GM19395 (cell line): Measurements from ENCODE around the gene DISC1.

Experiments
- ATAC-seq: cut with Tn5 transposase; IDR thresholded peaks from one replicate; pipeline ENCODE4 v1.9.1; 2021; ENCODE audit warnings: mild to moderate bottlenecking, moderate library complexity; ENCODE audit not compliant: unreplicated experiment

DISC1 gene

GRCh38 chr1:232018231-232019025, 391.8 kb downstream of the DISC1 start:
- ATAC-seq, result no peak

GRCh38 chr1:232019026-232019340, 392.4 kb downstream of the DISC1 start:
- ATAC-seq, result no peak

- ATAC-seq, result no peak
Observed at GRCh38 chr1:232020352-232020751, 393.8 kb downstream of the DISC1 start.

- no peak for ATAC-seq
Observed at GRCh38 chr1:232029315-232029714, 402.7 kb downstream of the DISC1 start.

- no peak for ATAC-seq
Observed at GRCh38 chr1:232031156-232031555, 404.6 kb downstream of the DISC1 start.

- no peak for ATAC-seq
Observed at GRCh38 chr1:232033285-232033684, 406.7 kb downstream of the DISC1 start.

GRCh38 chr1:232034556-232034955, 408.0 kb downstream of the DISC1 start:
- ATAC-seq, result no peak

GRCh38 chr1:232036181-232036933, 409.8 kb downstream of the DISC1 start:
- no peak for ATAC-seq

GRCh38 chr1:232037774-232038388, 411.3 kb downstream of the DISC1 start:
- no peak for ATAC-seq

- no peak for ATAC-seq
Observed at GRCh38 chr1:232038706-232039677, 412.4 kb downstream of the DISC1 start.

- ATAC-seq, result no peak
Observed at GRCh38 chr1:232040260-232040659, 413.7 kb downstream of the DISC1 start.

- ATAC-seq, result no peak
Observed at GRCh38 chr1:232044728-232045127, 418.1 kb downstream of the DISC1 start.

- no peak for ATAC-seq
Observed at GRCh38 chr1:232045139-232045994, 418.8 kb downstream of the DISC1 start.

- no peak for ATAC-seq
Observed at GRCh38 chr1:232046451-232047306, 420.1 kb downstream of the DISC1 start.

- ATAC-seq, result no peak
Observed at GRCh38 chr1:232047473-232047872, 420.9 kb downstream of the DISC1 start.

- no peak for ATAC-seq
Observed at GRCh38 chr1:232048481-232048880, 421.9 kb downstream of the DISC1 start.

- no peak for ATAC-seq
Observed at GRCh38 chr1:232049335-232049734, 422.7 kb downstream of the DISC1 start.

GRCh38 chr1:232057217-232057895, 430.8 kb downstream of the DISC1 start:
- ATAC-seq, result no peak
